SIG-M5 treated with dmso at 0.1 percent for 504 hours (cell line): ENCODE measurements around the gene THYN1.
A peak's percentile ranks its signal among the peaks of the same experiment; 100 is the strongest.
"Not testable (repeated sequence)": the region's sequence is repeated elsewhere in the genome, so short reads cannot be mapped to it uniquely, and the experiment has no call there.

ENCODE experiments used
- DNase-seq: peaks from one replicate; lab custom pipeline; 2025; ENCODE audit not compliant: unreplicated experiment; lab: John Stamatoyannopoulos, UW

THYN1 gene

DNA sequence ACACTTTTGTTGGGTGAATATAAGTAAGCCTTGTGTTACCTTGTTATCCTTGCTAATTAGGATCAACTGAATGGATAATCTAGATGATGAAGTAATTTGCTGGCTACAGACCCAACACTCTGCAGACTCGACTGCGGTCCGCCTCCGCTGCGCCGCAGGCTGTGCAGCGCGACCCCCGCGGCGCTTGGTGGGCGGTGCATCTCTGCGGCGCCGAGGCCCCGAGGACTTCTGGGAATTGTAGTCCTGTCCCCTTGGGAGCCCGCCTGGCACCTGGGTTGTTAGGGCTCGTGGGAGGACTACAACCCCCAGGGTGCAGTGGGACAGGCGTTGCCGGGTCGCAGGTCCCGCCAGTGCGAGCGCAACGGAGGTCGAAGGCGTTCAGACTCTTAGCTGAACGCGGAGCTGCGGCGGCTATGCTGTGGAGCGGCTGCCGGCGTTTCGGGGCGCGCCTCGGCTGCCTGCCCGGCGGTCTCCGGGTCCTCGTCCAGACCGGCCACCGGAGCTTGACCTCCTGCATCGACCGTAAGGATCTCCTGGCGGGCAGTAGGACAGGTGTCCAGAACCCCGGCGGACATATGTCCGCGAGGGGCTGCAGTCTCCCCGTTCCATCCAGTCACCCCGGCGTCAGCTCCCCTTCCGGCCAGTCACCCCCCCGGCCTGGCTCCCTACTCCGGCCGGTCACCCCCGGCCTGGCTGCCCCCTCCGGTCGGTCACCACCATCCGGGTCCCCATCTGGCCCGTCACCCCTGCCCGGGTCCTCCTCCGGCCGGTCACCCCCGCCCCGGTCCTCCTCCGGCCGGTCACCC is at the start of gene THYN1, which contains the start of gene ACAD8:
THYN1 (minus strand) TSS at position 165 of the 806 bp plus-strand sequence. CDS start 470 bp downstream, outside the sequence.
ACAD8 (plus strand) TSS at position 381 of the 806 bp plus-strand sequence; CDS start at position 414, 33 bp downstream.
- peak; percentile 90 for DNase-seq

- no peak for DNase-seq
Measured at GRCh38 chr11:134294664-134295063, 41.5 kb upstream of the THYN1 start.

DNA sequence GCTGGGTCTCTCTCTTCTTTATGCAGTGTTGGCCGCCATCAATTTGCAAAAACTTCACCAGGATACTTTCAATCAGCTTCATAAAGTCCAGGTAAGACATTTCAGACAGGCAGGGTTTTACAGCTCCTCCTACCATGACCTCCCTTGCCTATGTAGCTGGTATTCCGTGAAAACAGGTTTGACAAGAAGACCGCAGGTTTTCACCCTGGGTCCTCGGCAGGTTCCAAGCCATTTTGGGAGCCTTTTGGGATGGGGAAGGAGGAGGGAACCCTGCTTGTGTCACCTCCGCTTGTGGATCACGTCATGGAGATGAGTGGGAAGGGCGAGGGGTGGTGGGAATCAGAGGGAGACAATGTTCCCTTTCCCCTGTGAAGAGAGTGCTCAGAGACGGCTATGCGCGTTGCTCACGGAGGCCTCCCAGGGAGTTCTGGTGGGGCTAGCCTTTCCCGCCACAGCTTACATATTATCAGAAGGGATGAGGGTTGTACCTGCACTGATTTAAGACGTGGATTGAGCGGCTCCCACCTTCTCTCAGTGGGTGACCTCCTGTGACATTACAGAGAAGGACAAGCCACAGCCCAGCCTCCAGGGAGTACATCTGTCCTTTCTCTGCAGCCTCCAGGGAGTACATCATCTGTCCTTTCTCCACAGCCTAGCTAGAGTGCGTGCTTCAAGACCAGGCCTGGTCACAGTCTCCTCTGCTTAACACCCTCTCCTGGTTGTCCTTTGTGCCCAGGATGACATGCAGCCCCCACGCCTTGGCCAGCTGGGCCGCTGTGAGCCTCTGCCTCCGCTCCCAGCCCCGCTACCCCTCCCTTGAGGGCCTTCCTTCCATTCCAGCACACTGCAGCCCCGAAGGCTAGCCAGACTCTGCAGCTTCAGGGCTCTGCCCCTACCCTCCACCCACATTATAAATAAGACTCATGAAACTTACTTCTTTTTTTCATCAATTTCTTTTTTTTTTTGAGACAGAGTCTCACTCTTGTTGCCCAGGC is 40.3 kb upstream of the THYN1 start:
- no peak for DNase-seq

DNA sequence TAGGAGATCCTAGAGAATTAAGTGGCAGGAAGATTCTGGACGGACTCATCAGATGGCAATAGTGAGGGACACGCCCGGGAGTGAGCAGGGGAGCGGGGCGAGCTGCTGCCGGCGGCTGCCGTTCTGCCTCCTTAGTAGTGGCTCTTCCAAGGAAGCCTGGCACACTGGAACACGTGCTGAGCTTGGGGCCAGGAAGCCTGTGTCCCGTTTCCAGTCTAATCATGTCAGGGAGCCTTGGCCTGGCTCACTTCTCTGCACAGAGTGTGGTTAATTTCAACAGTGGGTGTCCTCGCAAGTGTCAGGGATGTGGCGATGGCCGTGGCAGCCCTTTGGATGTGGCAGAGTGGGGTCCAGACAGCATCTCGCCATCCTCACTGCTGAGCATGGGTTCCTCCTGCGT is 39.5 kb upstream of the THYN1 start:
- DNase-seq = no peak

GRCh38 chr11:134291196-134291595 is 38.0 kb upstream of the THYN1 start:
- no peak for DNase-seq

GRCh38 chr11:134290646-134291045 is 37.5 kb upstream of the THYN1 start:
- no peak for DNase-seq

- DNase-seq = no peak
Measured at GRCh38 chr11:134289789-134290188, 36.6 kb upstream of the THYN1 start.

GRCh38 chr11:134289167-134289566 is 36.0 kb upstream of the THYN1 start:
- no peak for DNase-seq

DNA sequence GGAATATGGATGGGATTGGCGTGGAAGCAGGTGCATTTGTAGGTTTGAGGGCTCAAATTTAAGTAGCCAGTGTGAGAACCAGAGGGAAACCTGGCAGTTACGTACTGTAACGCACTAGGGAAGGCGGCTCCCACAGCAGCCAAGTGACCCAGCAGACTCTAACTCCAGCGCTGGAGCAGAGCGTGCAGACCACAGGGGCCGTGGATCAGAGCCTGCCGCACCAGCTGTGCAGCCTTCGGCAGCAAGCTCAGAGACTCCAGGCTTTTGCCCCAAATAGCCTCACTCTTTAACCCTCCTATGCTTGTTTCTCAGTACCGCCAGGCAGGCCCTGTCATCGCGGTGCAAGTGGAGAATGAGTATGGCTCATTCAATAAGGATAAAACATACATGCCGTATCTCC is 35.3 kb upstream of the THYN1 start:
- DNase-seq = no peak

GRCh38 chr11:134287561-134287960 is 34.4 kb upstream of the THYN1 start:
- DNase-seq = no peak

- DNase-seq = not testable (repeated sequence)
Measured at GRCh38 chr11:134284349-134284748, 31.2 kb upstream of the THYN1 start.

- DNase-seq = no peak
Measured at GRCh38 chr11:134283461-134284230, 30.5 kb upstream of the THYN1 start.

- no peak for DNase-seq
Measured at GRCh38 chr11:134282121-134283045, 29.2 kb upstream of the THYN1 start.

DNA sequence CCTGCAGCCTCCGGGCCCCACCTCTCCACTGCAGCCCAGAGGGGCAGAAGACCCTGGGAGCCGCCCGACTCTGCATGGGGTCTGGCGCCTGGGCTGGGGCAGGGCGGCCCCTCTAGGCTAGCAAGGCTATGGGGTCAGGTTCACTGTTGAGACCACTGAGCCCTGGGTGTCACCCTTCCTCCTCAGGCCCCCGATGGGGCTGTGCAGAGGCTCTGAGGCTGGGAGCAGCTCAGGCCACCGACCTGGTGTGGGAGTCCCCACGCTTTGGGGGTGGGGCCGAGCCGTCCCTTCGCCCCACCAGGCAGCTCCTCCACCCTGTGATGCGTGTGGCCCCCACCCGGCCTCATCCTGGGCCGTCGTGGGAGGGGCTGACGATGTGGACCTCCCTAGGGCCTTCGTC is 28.5 kb upstream of the THYN1 start:
- not testable (repeated sequence) for DNase-seq

- DNase-seq = no peak
Measured at GRCh38 chr11:134278356-134278755, 25.2 kb upstream of the THYN1 start.

DNA sequence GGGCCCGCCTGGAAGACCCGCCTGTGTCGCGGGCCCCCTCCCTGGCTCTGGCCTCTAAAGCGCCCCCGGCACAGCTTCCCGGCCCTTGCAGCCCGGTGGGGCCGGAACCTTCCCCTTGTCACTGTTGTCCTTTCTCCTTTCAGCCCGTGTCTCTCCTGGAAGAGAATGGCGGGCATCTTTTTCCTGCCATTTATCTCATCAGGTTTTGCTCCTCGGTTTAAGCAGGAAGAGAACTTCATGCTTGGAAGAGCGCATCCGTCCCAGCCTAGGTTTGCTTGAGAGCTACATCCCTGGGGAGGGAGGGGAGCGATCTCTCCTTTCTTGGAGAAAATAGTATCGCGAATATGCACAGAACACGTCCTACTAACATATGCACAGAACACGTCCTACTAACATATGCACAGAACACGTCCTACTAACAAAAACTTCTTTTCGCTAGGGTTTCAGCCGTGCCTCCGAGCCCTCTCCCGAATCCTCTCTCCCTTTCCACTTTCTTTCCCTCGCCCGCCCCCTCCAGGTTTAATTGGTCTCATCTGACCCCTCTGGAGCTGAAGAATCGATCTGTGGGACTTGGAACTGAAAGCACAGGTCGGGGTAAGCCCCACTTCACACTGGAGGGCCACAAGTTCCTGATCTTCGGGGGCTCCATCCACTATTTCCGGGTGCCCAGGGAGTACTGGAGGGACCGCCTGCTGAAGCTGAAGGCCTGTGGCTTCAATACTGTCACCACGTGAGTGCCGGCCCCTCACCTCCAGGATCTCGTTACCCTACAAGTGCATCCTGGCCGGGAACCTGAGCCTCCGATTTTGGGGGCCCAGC is 24.2 kb upstream of the THYN1 start:
- DNase-seq = no peak

DNA sequence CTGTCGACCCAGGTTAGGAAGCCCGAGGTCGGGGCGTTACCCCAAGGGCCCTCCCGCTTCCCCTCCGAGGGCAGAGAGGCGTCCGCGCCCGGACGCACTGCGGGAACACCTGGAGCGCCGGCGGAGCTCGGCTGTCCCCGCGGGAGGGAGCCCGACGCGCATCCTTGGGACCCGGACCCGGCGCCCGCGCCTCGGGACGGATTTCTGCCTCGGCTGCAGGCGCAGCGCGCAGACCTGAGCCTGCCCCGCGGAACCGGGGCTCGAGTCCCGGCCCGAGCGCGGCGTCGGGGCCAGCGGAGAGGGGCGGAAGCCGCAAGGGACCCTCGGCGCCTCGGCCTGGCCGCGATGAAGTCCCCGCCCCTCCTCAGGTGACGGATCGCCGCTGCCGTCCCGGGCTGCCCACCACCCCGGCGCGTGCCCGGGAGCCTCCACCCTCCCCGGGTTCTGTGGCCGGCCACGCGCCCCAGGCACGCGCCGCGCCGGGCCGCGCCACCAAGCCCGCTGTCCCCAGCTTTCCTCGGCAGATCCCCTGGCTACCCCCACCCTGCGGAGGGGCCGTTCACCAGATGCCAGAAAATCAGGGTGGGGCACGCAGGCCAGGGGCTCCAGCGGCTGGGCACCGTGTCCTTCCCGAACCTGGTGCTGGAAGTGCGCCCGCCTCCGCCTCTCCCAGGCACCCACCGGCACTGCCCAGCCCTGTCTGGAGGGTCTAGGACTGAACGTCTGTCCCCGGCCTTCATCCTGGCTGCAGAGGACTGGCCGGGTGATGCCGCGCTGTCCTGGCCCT is 23.4 kb upstream of the THYN1 start:
- DNase-seq = no peak
